ENCODE data around the gene NAIF1. TPM values are rescaled to one million over a fixed set of nuclear protein-coding genes. Genes with fewer than 3 reads are reported as not detected.
"Not testable (repeated sequence)": the region's sequence is repeated elsewhere in the genome, so short reads cannot be mapped to it uniquely, and the experiment has no call there.

NAIF1 gene
- total RNA-seq, 1 donor from 2014 or later, result 5.1 TPM

GRCh38 chr9:128047231-128047630, 19.9 kb downstream of the NAIF1 start:
- intact Hi-C loops (cut with DNase I), result no loop called here
- ATAC-seq (no peak), DNase-seq (ENCODE audit: missing footprints) (no peak)

- intact Hi-C loops (cut with DNase I), result no loop called here
- ATAC-seq (no peak), DNase-seq (ENCODE audit: missing footprints) (no peak)
Observed at GRCh38 chr9:128045831-128046230, 21.3 kb downstream of the NAIF1 start.

- ATAC-seq; intact Hi-C loops (cut with DNase I); DNase-seq (ENCODE audit: missing footprints): not testable (repeated sequence)
Observed at GRCh38 chr9:128045409-128045808, 21.7 kb downstream of the NAIF1 start.

GRCh38 chr9:128043467-128043868, 23.7 kb downstream of the NAIF1 start:
- DNase-seq (ENCODE audit: missing footprints) (no peak), ATAC-seq (no peak)
- intact Hi-C loops (cut with DNase I), result no loop called here

GRCh38 chr9:128042043-128042442, 25.1 kb downstream of the NAIF1 start:
- DNase-seq (ENCODE audit: missing footprints), result no peak
- intact Hi-C loops (cut with DNase I), result no loop called here
- ATAC-seq, result no peak

- DNase-seq (ENCODE audit: missing footprints); ATAC-seq; intact Hi-C loops (cut with DNase I): not testable (repeated sequence)
Observed at GRCh38 chr9:128040783-128041182, 26.3 kb downstream of the NAIF1 start.

- not testable (repeated sequence) for DNase-seq (ENCODE audit: missing footprints); ATAC-seq
- intact Hi-C loops (cut with DNase I), result loop anchor here (5.0 kb wide), 1 partner anchor 54 kb away; the partner anchor contains the start of gene EEIG1
Observed at GRCh38 chr9:128036522-128036921, 30.6 kb downstream of the NAIF1 start.

- DNase-seq (ENCODE audit: missing footprints) (peak; percentile 73), ATAC-seq (peak; percentile 96)
- intact Hi-C loops (cut with DNase I), result loop anchor here (1.0 to 5.0 kb wide), 2 partner anchors 53 to 92 kb away; partner anchors contain the start of gene EEIG1
Observed at GRCh38 chr9:128034821-128035652, 32.1 kb downstream of the NAIF1 start.

GRCh38 chr9:128033609-128034008, 33.5 kb downstream of the NAIF1 start:
- DNase-seq (ENCODE audit: missing footprints), result no peak
- no peak for ATAC-seq
- intact Hi-C loops (cut with DNase I), result no loop called here

- intact Hi-C loops (cut with DNase I), result no loop called here
Observed at GRCh38 chr9:128027705-128028104, 39.4 kb downstream of the NAIF1 start.

GRCh38 chr9:128026773-128027541, 40.2 kb downstream of the NAIF1 start:
- ATAC-seq (no peak), DNase-seq (ENCODE audit: missing footprints) (no peak)
- intact Hi-C loops (cut with DNase I), result no loop called here

More at GRCh38 chr9:128027705-128028104, 39.4 kb downstream of the NAIF1 start:
- DNase-seq (ENCODE audit: missing footprints), result no peak
- ATAC-seq, result no peak

- intact Hi-C loops (cut with DNase I), result no loop called here
- ATAC-seq (no peak), DNase-seq (ENCODE audit: missing footprints) (no peak)
Observed at GRCh38 chr9:128026255-128026772, 40.8 kb downstream of the NAIF1 start.

- intact Hi-C loops (cut with DNase I), result no loop called here
- ATAC-seq, result no peak
- DNase-seq (ENCODE audit: missing footprints), result no peak
Observed at GRCh38 chr9:128025736-128026135, 41.4 kb downstream of the NAIF1 start.

- no peak for ATAC-seq
- DNase-seq (ENCODE audit: missing footprints), result no peak
- intact Hi-C loops (cut with DNase I), result no loop called here
Observed at GRCh38 chr9:128024761-128025308, 42.3 kb downstream of the NAIF1 start.

GRCh38 chr9:128023671-128024070, 43.4 kb downstream of the NAIF1 start:
- ATAC-seq; intact Hi-C loops (cut with DNase I): not testable (repeated sequence)

GRCh38 chr9:128022886-128023285, 44.2 kb downstream of the NAIF1 start:
- no peak for DNase-seq (ENCODE audit: missing footprints)
- intact Hi-C loops (cut with DNase I), result no loop called here
- no peak for ATAC-seq

More at GRCh38 chr9:128023671-128024070, 43.4 kb downstream of the NAIF1 start:
- not testable (repeated sequence) for DNase-seq (ENCODE audit: missing footprints)

- intact Hi-C loops (cut with DNase I), result no loop called here
- no peak for ATAC-seq
- no peak for DNase-seq (ENCODE audit: missing footprints)
Observed at GRCh38 chr9:128021098-128021497, 46.0 kb downstream of the NAIF1 start.

GRCh38 chr9:128020692-128021091, 46.4 kb downstream of the NAIF1 start:
- DNase-seq (ENCODE audit: missing footprints), result no peak
- intact Hi-C loops (cut with DNase I), result no loop called here
- ATAC-seq, result no peak

- no peak for DNase-seq (ENCODE audit: missing footprints)
- no peak for ATAC-seq
- intact Hi-C loops (cut with DNase I), result no loop called here
Observed at GRCh38 chr9:128015696-128016095, 51.4 kb downstream of the NAIF1 start.

Data from Right ventricle myocardium inferior (tissue), 1 donor.